Right ventricle myocardium superior (tissue), 1 donor: ENCODE measurements around the gene OPALIN. TPM values are rescaled to one million over a fixed set of nuclear protein-coding genes. Genes with fewer than 3 reads are reported as not detected.

ENCODE experiments used
- ATAC-seq: fragments of 200-7000 bp; cut with Tn5 transposase; one replicate; pipeline ENCODE4 v1.9.1; 2020; ENCODE audit warnings: mild to moderate bottlenecking; ENCODE audit not compliant: poor library complexity
- DNase-seq: peaks from one replicate; pipeline ENCODE4 v3.0.0-alpha.2; 2020
- intact Hi-C: fragments of 100-400 bp; cut with DNase I; formaldehyde crosslinking; loops from one replicate; pipeline ENCODE4 v1.11.2; 2022
- long read RNA-seq: library from polyadenylated mRNA; unstranded; transcript quantifications from one replicate; pipeline ENCODE4 v2.0.0, GENCODE V29; 2021
- total RNA-seq: library from RNA; stranded (reverse); fragmentation: NEBNext Ultra II Directional; extraction: Animal tissue kit (Norgen Biotek cat#: 25700); gene quantifications from one replicate; pipeline ENCODE4 v1.2.1, GENCODE V29; 2021
- donor health status: DM: no; HTN: yes; CAD: no; lungs with severe emphysema.

The OPALIN gene, protein sequence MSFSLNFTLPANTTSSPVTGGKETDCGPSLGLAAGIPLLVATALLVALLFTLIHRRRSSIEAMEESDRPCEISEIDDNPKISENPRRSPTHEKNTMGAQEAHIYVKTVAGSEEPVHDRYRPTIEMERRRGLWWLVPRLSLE
- not detected for total RNA-seq
- long read RNA-seq: 0 reads

DNA sequence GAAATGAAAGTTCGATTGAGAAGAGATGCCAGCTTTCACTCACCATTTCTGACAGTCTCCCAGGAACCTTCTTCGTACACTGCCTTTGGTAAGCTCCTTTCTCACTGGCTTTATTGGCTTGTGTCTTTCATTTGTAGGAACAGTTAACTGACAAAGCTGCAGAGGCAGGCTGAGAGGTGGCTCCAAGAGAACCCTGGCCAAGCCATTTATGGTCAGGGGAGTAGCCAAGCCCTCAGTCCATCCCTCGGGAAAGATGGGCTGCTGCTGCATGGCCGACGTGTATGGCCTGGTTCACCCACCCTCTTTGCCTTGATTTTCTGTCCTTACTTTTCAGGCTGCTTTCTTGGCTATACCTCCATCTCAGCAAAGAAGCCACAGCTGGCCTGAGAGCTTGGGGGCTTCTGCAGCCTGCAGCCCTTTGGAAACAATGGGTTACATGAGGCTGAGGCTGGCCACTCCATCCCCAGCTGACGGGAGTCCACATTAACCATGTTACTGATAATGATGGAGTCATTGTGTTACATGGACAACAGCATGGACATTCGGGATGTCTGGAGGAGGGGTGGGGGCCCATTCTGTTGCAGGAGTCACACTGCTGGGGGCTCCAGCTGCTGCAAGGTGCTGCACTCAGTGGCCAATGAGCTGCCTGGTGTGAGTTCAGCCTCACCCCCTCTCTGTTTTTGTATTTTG lies at the start of gene OPALIN:
OPALIN (minus strand) TSS at position 152 of the 690 bp plus-strand sequence; CDS start at position 46, 106 bp downstream.
- DNase-seq (no peak), ATAC-seq (no peak)
- intact Hi-C loops: no loop called here

DNA sequence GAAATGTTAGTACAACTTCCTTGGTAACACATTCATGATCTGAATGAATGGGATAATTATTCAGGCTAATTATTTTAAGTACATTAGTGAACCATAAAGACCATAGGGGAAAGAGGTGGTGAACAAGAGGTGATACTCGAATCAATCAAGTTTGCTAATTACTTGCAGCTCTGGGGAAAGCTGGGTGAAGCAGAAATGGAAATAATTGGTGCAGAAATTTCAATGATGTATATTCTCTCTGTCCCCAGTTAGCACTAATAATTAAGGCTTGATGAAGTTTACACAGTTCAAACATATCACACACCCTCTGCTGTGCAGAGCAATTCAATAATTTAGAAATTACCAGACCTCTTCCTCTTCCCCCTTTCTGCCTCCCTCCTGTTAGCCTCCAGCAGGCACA lies 49.4 kb upstream of the OPALIN start:
- DNase-seq (no peak), ATAC-seq (no peak)
- intact Hi-C loops: no loop called here

DNA sequence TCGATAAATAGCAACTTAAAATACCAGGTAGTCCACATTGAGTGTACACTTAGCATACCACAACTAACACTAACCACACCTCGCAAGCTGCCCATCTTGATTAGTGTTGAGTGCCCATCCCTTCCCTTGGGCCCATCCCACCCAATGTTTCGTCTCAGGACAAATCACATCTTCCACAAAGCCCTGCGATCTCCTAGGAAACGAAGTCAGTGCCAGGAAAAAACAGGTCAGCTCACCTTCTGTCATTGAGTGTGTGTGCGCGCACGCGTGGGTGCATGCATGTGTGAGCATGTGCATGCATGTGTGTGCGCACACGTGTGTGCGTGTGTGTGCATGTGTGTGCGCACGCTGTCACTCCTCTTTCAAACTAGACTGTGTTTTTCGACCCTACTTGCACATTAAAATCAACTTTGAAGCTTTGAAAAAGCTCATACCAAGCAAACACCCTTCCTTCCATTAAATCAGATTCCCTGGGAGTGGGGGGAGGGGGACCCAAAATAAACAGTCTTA lies 48.8 kb upstream of the OPALIN start:
- ATAC-seq (no peak), DNase-seq (no peak)
- intact Hi-C loops: no loop called here

DNA sequence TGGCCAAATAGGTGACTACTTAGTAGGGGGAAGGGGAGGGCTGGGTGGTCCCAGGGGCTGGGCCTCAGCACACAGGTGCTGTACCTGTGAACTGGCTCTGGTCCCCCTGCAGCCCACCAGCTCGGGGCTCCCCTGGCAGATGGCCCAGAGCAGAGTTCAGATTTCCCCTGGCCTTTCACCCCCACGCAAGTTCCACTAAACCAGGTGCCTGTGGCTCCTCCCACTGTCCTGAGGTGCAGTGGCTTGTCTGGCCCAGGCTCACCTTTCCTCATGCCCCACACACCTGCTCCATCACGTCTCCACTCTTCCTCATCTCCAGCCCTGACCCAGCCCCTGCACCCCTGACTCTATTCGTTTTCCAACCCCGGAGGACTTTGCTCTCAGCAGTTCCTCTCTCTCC lies 47.3 kb upstream of the OPALIN start:
- intact Hi-C loops: no loop called here
- DNase-seq (no peak), ATAC-seq (no peak)

DNA sequence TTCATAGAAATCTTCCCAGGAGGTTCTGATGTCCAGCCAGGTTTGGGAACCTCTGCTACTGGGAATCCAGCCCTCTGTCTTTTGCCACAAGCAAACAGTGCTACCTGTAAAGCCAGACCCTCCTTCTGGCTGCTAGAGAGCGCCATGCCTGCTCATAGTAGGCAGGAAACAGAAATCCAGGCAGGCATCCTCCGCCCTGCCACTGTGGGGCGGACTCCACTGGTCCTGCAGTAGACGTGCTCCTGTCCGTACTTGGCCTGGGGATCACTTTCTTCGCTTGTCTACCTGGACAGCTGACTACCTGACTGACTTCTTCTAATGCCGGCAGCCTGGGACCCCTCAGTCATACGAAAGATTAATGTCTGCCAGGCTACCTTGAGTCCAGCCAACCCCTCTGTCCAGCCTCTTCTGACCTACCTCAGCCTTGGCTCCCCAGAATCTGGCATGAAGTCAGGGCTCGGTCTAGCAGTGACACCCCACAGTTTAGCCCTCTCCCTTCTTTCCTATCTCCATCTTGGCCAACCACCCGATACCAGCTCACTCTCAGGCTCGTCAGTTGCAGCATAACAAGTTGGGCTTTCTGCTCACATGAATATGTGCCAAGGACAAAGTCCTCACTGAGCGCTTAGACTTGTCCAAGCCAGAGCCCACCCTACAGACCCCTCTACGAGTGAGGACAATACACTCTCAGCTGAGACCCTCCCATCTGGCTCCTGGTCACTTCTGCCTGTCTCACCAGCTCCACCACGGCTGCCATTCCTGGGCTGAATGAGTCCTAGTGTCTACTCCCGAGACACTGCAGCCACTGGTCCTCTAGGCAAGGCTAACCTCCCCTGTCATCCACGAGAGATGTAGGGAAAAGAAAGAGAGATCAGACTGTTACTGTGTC lies 43.9 kb upstream of the OPALIN start:
- DNase-seq (no peak), ATAC-seq (no peak)
- intact Hi-C loops: no loop called here

DNA sequence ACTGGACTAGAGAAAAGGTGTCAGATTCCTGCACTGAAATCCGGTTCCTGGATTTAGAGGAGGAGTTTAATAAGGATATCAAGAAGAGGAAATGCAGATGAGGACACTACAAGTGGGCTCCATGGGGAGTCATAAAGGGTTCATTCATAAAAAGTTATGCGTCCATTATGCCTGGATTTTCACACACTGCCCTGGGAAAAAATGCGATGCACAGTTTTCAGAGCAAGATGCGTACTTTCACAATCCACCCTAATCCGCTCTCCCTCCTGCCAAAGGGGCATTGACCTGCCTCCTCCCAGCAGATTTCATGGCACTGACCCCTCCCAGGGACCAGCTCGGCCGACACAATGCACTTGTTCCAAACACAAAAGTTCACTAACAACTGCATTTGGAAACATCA lies 42.2 kb upstream of the OPALIN start:
- ATAC-seq (peak; percentile 4), DNase-seq (no peak)
- intact Hi-C loops: no loop called here

DNA sequence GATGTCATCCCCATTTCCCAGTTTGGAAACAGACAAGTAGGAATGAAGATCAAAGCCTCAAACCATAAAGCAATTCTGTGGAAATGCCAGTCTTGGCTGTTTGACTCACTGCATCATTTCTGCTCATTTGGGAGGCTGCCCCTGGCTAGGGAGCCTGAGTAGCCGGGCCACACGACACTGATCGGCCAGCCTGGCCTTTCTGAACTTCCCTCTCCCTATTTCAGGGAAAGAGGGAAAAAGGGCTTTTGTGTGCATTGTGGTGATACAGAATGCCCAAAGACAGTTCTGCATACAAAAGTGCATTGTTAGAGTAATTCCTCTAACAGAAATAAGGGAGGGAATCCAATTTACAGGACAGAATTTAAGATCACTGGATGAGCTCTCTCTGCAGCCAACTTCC lies 41.7 kb upstream of the OPALIN start:
- intact Hi-C loops: no loop called here
- ATAC-seq: no peak
- no peak for DNase-seq

DNA sequence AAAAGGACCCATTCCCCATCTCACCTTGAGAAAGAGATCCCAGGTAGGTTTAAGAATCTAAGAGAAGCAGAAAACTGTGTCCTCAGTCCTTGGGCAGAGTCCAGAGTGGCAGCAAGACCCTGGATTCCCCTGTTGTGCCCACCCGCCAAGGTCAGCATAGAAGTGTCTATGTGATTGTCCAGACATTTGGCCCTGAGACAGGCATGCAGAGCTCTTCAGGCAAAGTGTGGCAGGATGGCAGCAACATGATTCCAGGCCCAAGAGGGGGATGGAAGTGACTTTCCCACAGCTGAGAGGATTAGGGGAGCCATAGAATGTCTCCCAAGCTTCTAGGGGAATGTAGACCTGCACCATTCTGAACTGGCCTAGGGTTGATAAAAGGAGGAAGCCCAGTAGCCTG lies 39.1 kb upstream of the OPALIN start:
- DNase-seq (no peak), ATAC-seq (peak; percentile 81)
- intact Hi-C loops: loop anchor here (5.0 to 10.0 kb wide), 2 partner anchors 114 to 157 kb away; partner anchors contain the start of gene TLL2

DNA sequence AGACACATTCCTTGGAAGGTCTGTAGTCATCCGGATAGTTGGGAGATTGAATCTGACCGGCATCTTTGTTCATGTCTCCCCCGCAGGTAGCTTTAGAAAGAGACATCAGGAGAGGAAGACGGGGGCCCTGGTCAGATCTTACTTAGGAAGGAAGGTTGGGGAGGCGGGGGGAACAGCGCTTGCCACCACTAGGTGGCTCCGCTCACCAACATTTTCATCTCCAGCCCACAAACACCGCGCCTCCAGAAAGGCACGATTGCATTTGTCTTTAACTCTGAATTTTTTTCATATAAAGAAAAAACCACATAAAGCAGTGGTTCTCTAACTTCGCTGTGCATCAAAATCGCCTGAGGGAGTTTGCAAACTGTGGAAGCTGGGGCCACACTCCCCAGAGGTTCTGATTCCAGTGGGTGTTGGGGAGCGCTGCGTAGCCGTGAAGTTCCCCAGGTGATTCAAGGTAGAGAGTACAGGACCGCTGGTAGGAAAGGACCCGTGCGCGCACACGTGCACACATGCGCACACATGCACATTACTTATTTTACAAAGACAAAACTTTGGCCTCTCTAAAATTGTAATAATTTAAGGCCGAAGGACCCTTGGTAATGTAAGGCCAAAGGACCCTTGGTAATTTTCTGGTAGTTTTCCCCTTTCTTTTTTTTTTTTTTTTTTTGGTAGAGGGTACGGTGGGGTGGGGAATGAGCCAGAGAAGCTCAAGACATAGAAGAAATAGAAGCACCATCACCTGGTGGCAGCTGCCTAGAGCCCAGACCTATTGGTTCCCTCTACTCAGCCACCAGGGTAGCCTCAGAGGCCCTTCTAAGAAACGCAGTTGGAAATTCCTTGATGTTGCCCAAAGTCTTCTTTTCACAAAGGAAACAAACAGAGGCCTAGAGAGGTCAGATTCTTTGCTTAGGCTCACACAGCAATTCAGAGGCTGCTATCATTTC lies 37.4 kb upstream of the OPALIN start:
- DNase-seq (peak; percentile 82), ATAC-seq (peak; percentile 78)
- intact Hi-C loops: loop anchor here (5.0 to 10.0 kb wide), 2 partner anchors 116 to 159 kb away; partner anchors contain the start of gene TLL2

DNA sequence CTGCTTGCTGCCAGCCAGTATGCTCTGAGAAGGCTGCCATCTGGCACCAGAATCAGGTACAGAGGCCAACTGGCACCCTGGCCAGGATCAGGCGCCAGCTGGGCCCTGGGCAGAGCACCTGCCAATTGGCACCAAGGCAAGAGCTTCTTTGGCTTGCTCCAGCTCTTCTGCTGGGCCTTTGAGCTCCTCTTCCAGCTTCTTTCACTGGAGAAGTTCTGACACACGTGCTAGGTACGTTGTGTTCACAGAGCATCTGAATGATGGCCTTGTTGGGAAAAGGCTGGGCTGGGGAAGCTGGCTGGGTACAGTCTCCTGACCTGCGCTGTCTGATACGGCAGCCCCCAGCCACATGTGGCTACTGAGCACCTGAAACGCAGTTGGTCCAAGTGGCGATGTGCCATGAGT lies 31.7 kb upstream of the OPALIN start:
- intact Hi-C loops: loop anchor here (10.0 kb wide), 1 partner anchor 164 kb away; no protein-coding TSS in a partner anchor
- DNase-seq (peak; percentile 89), ATAC-seq (peak; percentile 95)

DNA sequence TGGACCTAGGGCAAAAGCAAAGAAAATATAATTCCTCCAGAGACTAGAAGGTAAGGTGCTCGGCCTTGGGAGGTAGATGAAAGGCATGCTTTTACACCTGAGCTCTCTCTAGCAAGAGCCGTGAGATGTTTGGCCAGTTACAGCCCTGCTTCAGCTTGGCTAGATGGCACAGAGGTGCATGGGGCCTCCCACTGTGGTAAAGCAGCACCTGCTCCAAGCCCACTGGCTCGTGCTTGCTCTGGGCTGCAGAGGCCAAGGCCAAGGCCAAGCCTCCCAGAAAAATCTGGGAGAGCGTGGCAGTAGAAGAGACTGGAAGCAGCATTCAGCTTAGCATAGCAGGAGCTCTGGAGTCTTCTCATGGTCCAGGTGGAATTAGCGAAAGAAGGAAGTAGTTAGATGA lies 31.0 kb upstream of the OPALIN start:
- intact Hi-C loops: loop anchor here (10.0 kb wide), 1 partner anchor 165 kb away; no protein-coding TSS in a partner anchor
- no peak for DNase-seq
- ATAC-seq: peak; percentile 3

DNA sequence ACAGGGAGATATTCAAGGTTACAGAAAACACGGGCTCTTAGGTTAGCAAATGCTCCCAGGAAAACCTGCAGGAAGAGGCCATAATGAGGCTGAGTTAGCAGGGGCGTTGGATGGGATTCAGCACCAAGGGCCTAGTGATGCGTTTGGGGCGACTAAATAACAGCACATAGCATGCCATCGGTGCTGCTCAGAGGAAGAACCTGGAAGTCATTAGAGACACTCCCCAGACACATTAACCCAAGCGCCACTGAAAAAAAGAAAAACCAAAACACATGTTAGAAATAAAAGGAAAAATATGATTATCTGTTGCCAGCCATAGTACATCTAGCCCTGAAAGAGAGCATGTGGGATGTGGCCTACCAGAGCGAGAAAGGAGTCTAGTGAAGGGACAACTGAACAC lies 28.8 kb upstream of the OPALIN start:
- intact Hi-C loops: no loop called here
- DNase-seq (no peak), ATAC-seq (no peak)

DNA sequence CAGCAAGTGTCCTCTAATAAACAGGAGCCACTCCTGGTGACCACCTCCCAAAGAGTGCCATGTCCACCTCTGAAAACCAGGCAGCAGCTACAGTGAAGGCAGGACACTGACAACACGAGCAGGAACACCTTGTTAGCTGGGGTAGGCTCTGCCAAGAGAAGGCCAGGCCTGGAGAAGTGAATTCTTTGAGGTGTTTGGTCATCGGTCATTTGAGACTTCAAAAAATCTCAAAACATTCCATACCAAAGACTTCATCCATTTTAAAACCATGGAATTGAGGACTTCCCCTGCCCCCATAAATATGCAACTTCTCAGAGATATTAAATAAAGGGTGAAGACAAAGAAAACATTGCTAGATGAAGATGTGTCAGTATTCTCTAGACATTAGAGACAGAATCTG lies 28.4 kb upstream of the OPALIN start:
- intact Hi-C loops: no loop called here
- no peak for ATAC-seq

DNA sequence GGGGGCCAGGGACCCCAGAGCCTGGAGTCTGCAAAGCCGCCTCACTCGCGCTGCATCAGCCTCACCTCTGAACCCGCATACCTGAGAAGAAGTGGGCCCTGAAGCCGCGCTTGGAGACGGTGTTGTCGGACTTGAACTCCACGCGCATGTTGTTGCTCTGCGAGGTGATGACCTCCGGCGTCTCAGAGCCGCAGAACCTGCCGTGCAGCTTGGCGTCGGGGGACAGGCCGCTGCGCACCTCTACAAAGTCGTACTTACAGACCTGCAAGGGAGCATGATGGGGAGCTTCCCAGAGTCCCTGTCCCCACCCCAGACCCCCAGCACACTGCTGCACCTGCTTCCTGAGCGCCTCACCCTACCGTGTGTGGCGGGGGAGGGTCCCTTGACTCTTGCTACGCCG lies 25.7 kb upstream of the OPALIN start:
- intact Hi-C loops: no loop called here
- DNase-seq: no peak
- ATAC-seq: no peak

More for the DNA sequence above, 28.4 kb upstream of the OPALIN start:
- DNase-seq: no peak

DNA sequence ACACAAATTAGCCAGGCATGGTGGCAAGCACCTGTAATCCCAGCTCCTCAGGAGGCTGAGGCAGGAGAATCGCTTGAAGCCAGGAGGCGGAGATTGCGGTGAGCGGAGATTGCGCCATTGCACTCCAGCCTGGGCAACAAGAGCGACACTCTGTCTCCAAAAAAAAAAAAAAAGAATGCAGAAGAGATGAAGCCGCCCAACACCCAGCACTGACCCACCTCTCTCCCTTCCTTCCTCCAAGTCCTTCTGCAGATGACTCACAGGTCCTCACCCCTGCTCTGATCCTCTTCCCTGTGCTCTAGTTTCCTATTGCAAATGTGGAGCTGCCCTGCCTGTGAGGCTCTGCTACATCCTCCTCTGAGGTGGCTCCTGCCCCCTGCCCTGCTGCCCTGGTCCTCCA lies 22.0 kb upstream of the OPALIN start:
- DNase-seq (peak; percentile 66), ATAC-seq (peak; percentile 18)
- intact Hi-C loops: no loop called here

DNA sequence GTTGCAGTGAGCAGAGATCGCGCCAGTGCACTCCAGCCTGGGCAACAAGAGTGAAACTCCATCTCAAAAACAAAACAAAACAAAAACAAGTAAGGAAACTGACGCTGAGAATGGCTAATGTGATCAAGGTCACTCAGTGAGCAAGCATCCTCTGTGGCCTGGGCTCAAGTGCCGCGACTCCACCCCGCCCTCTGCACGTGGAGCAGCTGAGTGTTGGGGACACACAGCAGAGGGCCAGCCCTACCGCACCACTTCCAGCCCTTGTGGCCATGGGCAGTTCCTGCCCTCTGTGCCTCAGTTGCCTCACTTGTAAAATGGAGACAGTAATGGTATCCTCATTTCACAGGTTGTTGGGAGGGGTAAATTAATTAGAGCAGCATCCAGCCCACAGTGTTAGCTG lies 21.0 kb upstream of the OPALIN start:
- ATAC-seq: no peak
- intact Hi-C loops: loop anchor here (5.0 kb wide), 2 partner anchors 133 to 453 kb away; partner anchors contain the start of genes LCOR and TLL2
- DNase-seq: no peak

DNA sequence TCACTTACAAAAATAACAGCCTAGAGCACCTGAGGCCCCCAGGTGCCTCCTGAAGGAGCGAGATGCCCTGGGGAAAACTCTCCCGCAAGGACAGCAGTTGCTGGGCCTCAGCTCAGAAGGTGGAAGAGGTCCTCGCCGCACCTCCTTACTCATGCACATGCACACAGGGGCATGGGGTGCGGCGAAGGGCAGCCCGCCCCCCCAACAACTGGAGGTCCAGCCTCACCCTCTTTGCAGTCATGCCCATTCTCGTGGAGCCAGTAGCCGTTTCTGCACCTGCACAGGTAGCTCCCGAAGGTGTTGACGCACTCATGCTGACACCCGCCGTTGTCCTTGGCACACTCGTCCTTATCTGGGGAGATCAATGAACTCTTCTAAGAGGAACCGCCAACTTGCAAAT lies 19.9 kb upstream of the OPALIN start:
- ATAC-seq (no peak), DNase-seq (no peak)
- intact Hi-C loops: loop anchor here (5.0 kb wide), 2 partner anchors 134 to 454 kb away; partner anchors contain the start of genes LCOR and TLL2

DNA sequence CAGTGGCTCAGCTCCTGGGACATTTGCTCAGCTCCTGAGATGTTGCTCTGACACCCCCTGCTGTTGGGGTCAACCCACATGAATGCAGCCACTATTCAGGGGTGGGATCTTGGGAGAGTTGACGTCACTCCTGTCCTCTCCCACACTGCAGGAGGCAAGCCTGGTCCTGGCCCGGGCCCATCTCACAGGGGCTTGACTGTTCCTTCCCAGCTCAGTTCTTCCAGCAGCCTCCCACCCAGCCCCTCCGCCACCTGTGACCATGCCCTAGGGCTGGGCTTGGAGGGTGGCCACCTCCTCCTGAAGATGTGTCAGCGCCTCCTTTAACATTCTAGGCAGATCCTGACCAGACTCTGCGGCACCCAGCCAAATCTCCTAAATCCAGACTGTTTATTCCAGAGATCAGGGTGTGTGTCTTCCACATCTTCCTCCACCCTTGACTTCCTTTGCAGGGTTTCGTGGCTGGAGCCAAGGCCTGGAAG lies 19.1 kb upstream of the OPALIN start:
- intact Hi-C loops: loop anchor here (5.0 kb wide), 2 partner anchors 134 to 454 kb away; partner anchors contain the start of genes LCOR and TLL2
- ATAC-seq (peak; percentile 18), DNase-seq (peak; percentile 69)
